GM19324 (cell line): ENCODE data around the gene TXNDC2.
A peak's percentile ranks its signal among the peaks of the same experiment; 100 is the strongest.

Experiments used
- ATAC-seq: cut with Tn5 transposase; IDR thresholded peaks from one replicate; pipeline ENCODE4 v1.9.1; 2021; ENCODE audit warnings: mild to moderate bottlenecking, moderate library complexity; ENCODE audit not compliant: unreplicated experiment, low FRiP score

Gene TXNDC2

GRCh38 chr18:9859232-9859631, 26.5 kb upstream of the TXNDC2 start:
- no peak for ATAC-seq

- ATAC-seq: no peak
These were observed 25.1 kb upstream of the TXNDC2 start for GRCh38 chr18:9860682-9861081.

- peak; percentile 65 for ATAC-seq
These were observed 24.6 kb upstream of the TXNDC2 start for GRCh38 chr18:9861157-9861556.

- no peak for ATAC-seq
These were observed 23.8 kb upstream of the TXNDC2 start for GRCh38 chr18:9861933-9862332.

GRCh38 chr18:9862686-9863085, 23.1 kb upstream of the TXNDC2 start:
- ATAC-seq: no peak

- no peak for ATAC-seq
These were observed 22.5 kb upstream of the TXNDC2 start for GRCh38 chr18:9863282-9863681.

GRCh38 chr18:9865764-9866490, 19.8 kb upstream of the TXNDC2 start:
- no peak for ATAC-seq

GRCh38 chr18:9866627-9867026, 19.1 kb upstream of the TXNDC2 start:
- no peak for ATAC-seq

- ATAC-seq: no peak
These were observed 18.6 kb upstream of the TXNDC2 start for GRCh38 chr18:9867071-9867594.

GRCh38 chr18:9868857-9869714, 16.7 kb upstream of the TXNDC2 start:
- ATAC-seq: no peak

GRCh38 chr18:9869715-9870430, 15.9 kb upstream of the TXNDC2 start:
- no peak for ATAC-seq

GRCh38 chr18:9870431-9871008, 15.3 kb upstream of the TXNDC2 start:
- ATAC-seq: no peak

GRCh38 chr18:9871244-9871746, 14.5 kb upstream of the TXNDC2 start:
- no peak for ATAC-seq

GRCh38 chr18:9872823-9873222, 12.9 kb upstream of the TXNDC2 start:
- no peak for ATAC-seq

GRCh38 chr18:9874728-9875127, 11.0 kb upstream of the TXNDC2 start:
- ATAC-seq: no peak

GRCh38 chr18:9876212-9876866, 9.4 kb upstream of the TXNDC2 start:
- ATAC-seq: no peak

GRCh38 chr18:9876867-9877654, 8.7 kb upstream of the TXNDC2 start:
- no peak for ATAC-seq

- no peak for ATAC-seq
These were observed 8.1 kb upstream of the TXNDC2 start for GRCh38 chr18:9877655-9878014.

- ATAC-seq: no peak
These were observed 7.7 kb upstream of the TXNDC2 start for GRCh38 chr18:9878095-9878494.
